ENCODE data around the gene ACKR2. TPM values are rescaled to one million over a fixed set of nuclear protein-coding genes. Genes with fewer than 3 reads are reported as not detected.
A peak's percentile ranks its signal among the peaks of the same experiment; 100 is the strongest.

The ACKR2 gene
- total RNA-seq, 1 donor from 2014 or later: 0.64 TPM

DNA sequence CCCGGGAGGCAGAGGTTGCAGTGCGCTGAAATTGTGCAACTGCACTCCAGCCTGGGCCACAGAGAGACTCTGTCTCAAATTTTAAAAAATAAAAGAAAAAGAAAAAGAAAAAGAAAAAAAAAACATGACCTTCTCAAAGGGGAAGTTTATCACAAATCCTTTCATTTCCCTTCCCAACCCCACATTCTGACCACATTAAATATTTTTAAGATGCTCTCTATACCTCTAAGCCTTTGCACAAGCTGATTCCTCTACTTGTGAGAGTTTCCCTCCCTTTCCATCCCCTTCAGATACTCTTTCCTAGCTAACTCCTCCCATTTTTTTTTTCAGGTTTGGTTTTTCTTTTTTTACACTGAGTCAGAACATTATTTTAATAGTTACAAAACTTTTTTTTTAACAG lies 9.0 kb upstream of the ACKR2 start:
- H3K4me1 Mint-ChIP-seq (ENCODE audit: low read depth, unreplicated experiment): peaks cover 32% of the 10 kb centered on the region
- DNase-seq: no peak
- TF ChIP-seq, protein P1, sequence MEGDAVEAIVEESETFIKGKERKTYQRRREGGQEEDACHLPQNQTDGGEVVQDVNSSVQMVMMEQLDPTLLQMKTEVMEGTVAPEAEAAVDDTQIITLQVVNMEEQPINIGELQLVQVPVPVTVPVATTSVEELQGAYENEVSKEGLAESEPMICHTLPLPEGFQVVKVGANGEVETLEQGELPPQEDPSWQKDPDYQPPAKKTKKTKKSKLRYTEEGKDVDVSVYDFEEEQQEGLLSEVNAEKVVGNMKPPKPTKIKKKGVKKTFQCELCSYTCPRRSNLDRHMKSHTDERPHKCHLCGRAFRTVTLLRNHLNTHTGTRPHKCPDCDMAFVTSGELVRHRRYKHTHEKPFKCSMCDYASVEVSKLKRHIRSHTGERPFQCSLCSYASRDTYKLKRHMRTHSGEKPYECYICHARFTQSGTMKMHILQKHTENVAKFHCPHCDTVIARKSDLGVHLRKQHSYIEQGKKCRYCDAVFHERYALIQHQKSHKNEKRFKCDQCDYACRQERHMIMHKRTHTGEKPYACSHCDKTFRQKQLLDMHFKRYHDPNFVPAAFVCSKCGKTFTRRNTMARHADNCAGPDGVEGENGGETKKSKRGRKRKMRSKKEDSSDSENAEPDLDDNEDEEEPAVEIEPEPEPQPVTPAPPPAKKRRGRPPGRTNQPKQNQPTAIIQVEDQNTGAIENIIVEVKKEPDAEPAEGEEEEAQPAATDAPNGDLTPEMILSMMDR (IDR thresholded peaks at IDR 0.05; ENCODE audit: partially characterized antibody, unreplicated experiment): no peak
- peaks cover 13% of the 10 kb centered on the region for H3K9me3 Mint-ChIP-seq (ENCODE audit: unreplicated experiment)
- peak overlapping the region; percentile 25 for H3K27ac Mint-ChIP-seq (ENCODE audit: unreplicated experiment)
- peak overlapping the region; percentile 23 for H3K4me3 Mint-ChIP-seq (ENCODE audit: unreplicated experiment)
- no peaks in the 10 kb centered on the region for H3K36me3 Mint-ChIP-seq (ENCODE audit: unreplicated experiment)
- H3K27me3 Mint-ChIP-seq (ENCODE audit: unreplicated experiment): peaks cover 8% of the 10 kb centered on the region

GRCh38 chr3:42801048-42801620 lies 8.1 kb upstream of the ACKR2 start:
- H3K9me3 Mint-ChIP-seq (ENCODE audit: unreplicated experiment): peaks cover 15% of the 10 kb centered on the region
- H3K4me1 Mint-ChIP-seq (ENCODE audit: low read depth, unreplicated experiment): peaks cover 34% of the 10 kb centered on the region
- H3K36me3 Mint-ChIP-seq (ENCODE audit: unreplicated experiment): no peaks in the 10 kb centered on the region
- no peak for DNase-seq
- TF ChIP-seq, protein P1 (IDR thresholded peaks at IDR 0.05; ENCODE audit: partially characterized antibody, unreplicated experiment): no peak
- H3K4me3 Mint-ChIP-seq (ENCODE audit: unreplicated experiment): peak overlapping the region; percentile 20
- no peak overlapping the region for H3K27ac Mint-ChIP-seq (ENCODE audit: unreplicated experiment)
- H3K27me3 Mint-ChIP-seq (ENCODE audit: unreplicated experiment): peaks cover 13% of the 10 kb centered on the region

- DNase-seq: no peak
- Mint-ChIP-seq H3K27ac (ENCODE audit: unreplicated experiment) (no peak overlapping the region), H3K4me1 (ENCODE audit: low read depth, unreplicated experiment) (peaks cover 30% of the 10 kb centered on the region), H3K9me3 (ENCODE audit: unreplicated experiment) (peaks cover 15% of the 10 kb centered on the region), H3K27me3 (ENCODE audit: unreplicated experiment) (peaks cover 13% of the 10 kb centered on the region), H3K36me3 (ENCODE audit: unreplicated experiment) (no peaks in the 10 kb centered on the region), H3K4me3 (ENCODE audit: unreplicated experiment) (peak overlapping the region; percentile 53)
- TF ChIP-seq, protein P1 (IDR thresholded peaks at IDR 0.05; ENCODE audit: partially characterized antibody, unreplicated experiment): no peak
Measured at GRCh38 chr3:42801784-42802183, 7.5 kb upstream of the ACKR2 start.

DNA sequence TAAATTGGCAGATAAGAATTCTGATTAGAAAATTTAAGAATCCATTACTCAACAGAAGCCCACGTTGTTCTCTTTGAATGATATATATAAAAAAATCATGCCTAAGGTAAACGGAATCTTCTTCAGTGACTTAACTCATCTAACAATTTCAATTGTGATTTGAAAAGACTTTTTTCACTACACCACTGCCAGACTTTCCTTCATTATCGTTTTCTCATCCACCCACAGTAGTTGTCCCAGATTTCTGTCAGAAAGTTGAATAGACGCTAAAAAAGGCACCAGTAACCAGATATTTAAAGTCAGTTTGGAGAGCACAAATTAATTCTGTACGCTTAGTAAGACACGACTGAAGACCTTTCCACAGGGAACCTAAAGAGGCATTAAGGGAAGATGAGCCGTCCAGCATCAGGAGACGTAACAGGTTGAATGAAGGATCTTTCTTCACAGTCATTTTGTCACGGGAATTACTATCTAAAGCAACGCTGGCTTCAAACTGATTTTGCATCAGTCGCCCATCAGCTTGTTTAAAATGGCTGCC lies 6.3 kb upstream of the ACKR2 start:
- H3K4me1 Mint-ChIP-seq (ENCODE audit: low read depth, unreplicated experiment): peaks cover 30% of the 10 kb centered on the region
- peak overlapping the region; percentile 96 for H3K27ac Mint-ChIP-seq (ENCODE audit: unreplicated experiment)
- no peak for DNase-seq
- peaks cover 15% of the 10 kb centered on the region for H3K27me3 Mint-ChIP-seq (ENCODE audit: unreplicated experiment)
- TF ChIP-seq, protein P1 (IDR thresholded peaks at IDR 0.05; ENCODE audit: partially characterized antibody, unreplicated experiment): no peak
- peaks cover 15% of the 10 kb centered on the region for H3K9me3 Mint-ChIP-seq (ENCODE audit: unreplicated experiment)
- H3K4me3 Mint-ChIP-seq (ENCODE audit: unreplicated experiment): peak overlapping the region; percentile 98
- H3K36me3 Mint-ChIP-seq (ENCODE audit: unreplicated experiment): no peaks in the 10 kb centered on the region

DNA sequence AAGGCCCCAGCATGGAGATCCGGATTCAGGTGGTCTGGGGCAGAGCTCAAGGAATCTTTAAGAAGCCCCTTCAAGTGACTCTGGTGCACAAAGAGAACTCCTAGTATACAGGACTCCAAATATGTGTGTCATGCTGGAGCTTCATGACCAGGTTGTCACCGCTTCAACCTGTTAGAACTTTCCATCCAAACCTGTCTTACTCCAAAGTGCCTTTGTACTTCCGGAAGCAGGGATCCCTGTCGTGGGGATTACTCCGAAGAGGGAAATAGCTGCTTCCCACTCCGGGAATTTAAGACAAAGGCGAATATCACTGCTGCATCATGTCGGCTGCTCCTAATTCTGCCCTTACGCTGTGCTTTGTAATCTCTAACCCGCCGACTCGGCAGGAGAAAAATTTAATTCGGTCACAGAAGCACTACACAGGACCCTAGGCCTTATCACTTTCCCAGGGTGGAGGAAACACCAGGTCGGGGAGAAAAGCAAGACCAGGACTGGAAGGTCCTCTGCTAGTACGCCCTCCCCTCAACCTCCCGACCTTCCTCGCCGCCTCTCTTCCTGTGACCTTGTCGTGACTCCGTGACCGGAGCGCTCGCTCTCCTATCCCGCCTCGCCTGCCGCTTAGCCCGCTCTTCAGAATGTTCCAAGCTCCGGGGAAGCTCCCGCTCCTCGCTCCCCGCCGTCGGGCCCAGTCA lies 5.7 kb upstream of the ACKR2 start:
- Mint-ChIP-seq H3K27ac (ENCODE audit: unreplicated experiment) (peak overlapping the region; percentile 96), H3K36me3 (ENCODE audit: unreplicated experiment) (no peaks in the 10 kb centered on the region), H3K4me1 (ENCODE audit: low read depth, unreplicated experiment) (peaks cover 30% of the 10 kb centered on the region), H3K27me3 (ENCODE audit: unreplicated experiment) (peaks cover 15% of the 10 kb centered on the region), H3K4me3 (ENCODE audit: unreplicated experiment) (peak overlapping the region; percentile 98), H3K9me3 (ENCODE audit: unreplicated experiment) (peaks cover 15% of the 10 kb centered on the region)
- peak; percentile 55 for DNase-seq
- TF ChIP-seq, protein P1 (IDR thresholded peaks at IDR 0.05; ENCODE audit: partially characterized antibody, unreplicated experiment): no peak

Data from glutamatergic neuron (in vitro differentiated cells).